Muscle layer of colon (tissue), 2 donors: ENCODE results near the gene MYMX.
"Not testable (repeated sequence)": the region's sequence is repeated elsewhere in the genome, so short reads cannot be mapped to it uniquely, and the experiment has no call there.

ENCODE experiments used
- H3K27ac ChIP-seq: one replicate; pipeline ENCODE4 v1.7.0; 2013; ENCODE audit warnings: low read depth, mild to moderate bottlenecking, low read length, moderate library complexity
- H3K27me3 ChIP-seq, 2 donors: one replicate each; pipeline ENCODE4 v1.7.0; 2013; ENCODE audit warnings: low read length in 2 of 2, mild to moderate bottlenecking in 2 of 2; ENCODE audit not compliant: insufficient read depth in 2 of 2, control insufficient read depth in 1 of 2
- H3K36me3 ChIP-seq: one replicate; pipeline ENCODE4 v1.7.0; 2013; ENCODE audit warnings: mild to moderate bottlenecking, low read length; ENCODE audit not compliant: insufficient read depth
- H3K4me1 ChIP-seq: one replicate; pipeline ENCODE4 v1.7.0; 2013; ENCODE audit warnings: mild to moderate bottlenecking, low read length; ENCODE audit not compliant: insufficient read depth
- H3K4me3 ChIP-seq, 2 donors: one replicate each; pipeline ENCODE4 v1.7.0; 2013; ENCODE audit warnings: low read length in 2 of 2, low read depth in 1 of 2, mild to moderate bottlenecking in 1 of 2, moderate library complexity in 1 of 2
- H3K9ac ChIP-seq: one replicate; pipeline ENCODE4 v1.7.0; 2013; ENCODE audit warnings: low read length
- H3K9me3 ChIP-seq: one replicate; pipeline ENCODE4 v1.7.0; 2013; ENCODE audit warnings: mild to moderate bottlenecking, low read length
- donor health status: abdominal sarcoma.
- donor health status: Adenocarcinoma of cecum.

MYMX gene

DNA sequence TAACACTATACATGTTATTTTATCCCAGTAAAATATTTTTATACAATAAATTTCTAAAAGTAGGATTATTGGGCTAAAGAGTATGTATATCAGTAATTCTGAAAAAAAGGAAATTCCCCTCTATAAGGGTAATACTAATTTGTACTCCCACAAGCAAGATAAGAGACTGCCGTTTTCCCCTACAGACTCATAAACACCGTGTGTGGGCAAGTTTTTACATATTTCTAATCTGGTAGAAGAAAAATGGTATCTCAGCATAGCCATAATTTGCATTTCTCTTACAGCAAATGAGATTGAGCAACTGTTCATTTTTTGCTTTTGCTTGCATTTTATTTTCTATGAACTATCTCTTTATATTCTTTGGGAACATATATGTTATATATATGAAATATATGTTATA is 26.0 kb upstream of the MYMX start:
- Histone ChIP-seq H3K4me1 (no peaks in the 10 kb centered on the region), H3K36me3 (no peaks in the 10 kb centered on the region), H3K27me3 (no peaks in the 10 kb centered on the region), H3K9ac (no peak overlapping the region), H3K9me3 (no peaks in the 10 kb centered on the region), H3K4me3 (no peak overlapping the region), H3K27ac (no peak overlapping the region)

DNA sequence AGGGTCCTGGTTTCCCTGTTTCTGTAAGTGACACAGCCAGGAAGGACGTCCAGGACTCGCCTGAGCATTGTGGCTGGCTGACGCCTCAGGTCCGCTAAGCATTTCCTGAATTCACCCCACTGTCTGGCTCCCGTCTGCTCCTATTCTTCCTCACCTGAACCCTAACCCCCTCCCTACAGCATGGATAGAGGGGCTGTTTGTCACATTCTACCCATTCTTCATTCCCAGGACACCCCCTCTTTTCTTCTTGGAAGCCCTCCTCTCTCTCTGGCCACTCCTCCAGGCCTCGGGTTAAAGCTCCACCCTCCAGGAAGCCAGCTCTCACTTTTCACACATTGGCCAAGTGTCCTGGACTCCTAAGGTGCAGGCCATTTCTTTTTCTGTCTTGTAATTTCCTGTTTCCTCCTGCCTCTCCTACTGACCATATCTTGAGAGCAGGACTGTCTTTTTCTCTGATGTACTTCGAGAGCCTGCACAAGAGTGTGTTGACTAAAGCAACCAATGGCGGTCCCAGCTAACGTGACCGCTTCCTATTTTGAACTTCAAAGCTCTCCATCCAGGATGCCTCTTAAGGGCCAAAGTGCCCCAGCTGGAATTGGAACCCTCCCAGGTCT is 24.2 kb upstream of the MYMX start:
- no peaks in the 10 kb centered on the region for H3K4me1 ChIP-seq
- no peak overlapping the region for H3K9ac ChIP-seq
- no peak overlapping the region for H3K27ac ChIP-seq
- H3K27me3 ChIP-seq = no peaks in the 10 kb centered on the region
- H3K4me3 ChIP-seq = no peak overlapping the region
- no peaks in the 10 kb centered on the region for H3K9me3 ChIP-seq
- no peaks in the 10 kb centered on the region for H3K36me3 ChIP-seq

DNA sequence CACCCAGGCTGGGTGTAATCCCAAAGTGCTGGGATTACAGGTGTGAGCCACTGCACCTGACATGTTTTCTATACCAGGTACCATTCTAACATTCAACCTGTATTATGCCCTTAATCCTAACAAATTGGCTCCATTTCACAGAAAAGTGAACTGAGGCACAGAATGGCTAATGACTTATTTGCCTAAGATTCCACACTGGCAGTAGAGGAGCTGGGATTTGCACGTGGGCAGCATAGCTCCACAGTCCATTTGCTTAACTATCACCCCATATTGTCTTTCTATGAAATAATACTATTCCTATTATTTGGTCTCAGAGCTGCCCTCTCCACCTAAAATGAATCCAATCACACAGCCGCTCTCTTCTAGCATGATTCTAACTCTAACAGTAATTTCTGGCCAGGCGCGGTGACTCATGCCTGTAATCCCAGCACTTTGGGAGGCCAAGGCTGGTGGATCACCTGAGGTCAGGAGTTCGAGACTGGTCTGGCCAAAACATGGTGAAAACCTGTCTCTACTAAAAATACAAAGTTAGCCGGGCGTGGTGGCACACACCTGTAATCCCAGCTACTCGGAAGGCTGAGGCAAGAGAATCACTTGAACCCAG is 23.3 kb upstream of the MYMX start:
- no peaks in the 10 kb centered on the region for H3K4me1 ChIP-seq
- no peaks in the 10 kb centered on the region for H3K36me3 ChIP-seq
- no peak overlapping the region for H3K9ac ChIP-seq
- H3K4me3 ChIP-seq = no peak overlapping the region
- no peak overlapping the region for H3K27ac ChIP-seq
- no peaks in the 10 kb centered on the region for H3K9me3 ChIP-seq
- H3K27me3 ChIP-seq = no peaks in the 10 kb centered on the region

- Histone ChIP-seq H3K9ac (no peak overlapping the region), H3K4me1 (no peaks in the 10 kb centered on the region), H3K4me3 (no peak overlapping the region), H3K27ac (no peak overlapping the region), H3K27me3 (no peaks in the 10 kb centered on the region), H3K36me3 (no peaks in the 10 kb centered on the region), H3K9me3 (no peaks in the 10 kb centered on the region)
Observed at GRCh38 chr6:44194326-44194725, 22.4 kb upstream of the MYMX start.

GRCh38 chr6:44196351-44196750 is 20.4 kb upstream of the MYMX start:
- H3K4me1 ChIP-seq, H3K36me3 ChIP-seq, H3K27me3 ChIP-seq, H3K9me3 ChIP-seq, H3K4me3 ChIP-seq, H3K27ac ChIP-seq, H3K9ac ChIP-seq: not testable (repeated sequence)

DNA sequence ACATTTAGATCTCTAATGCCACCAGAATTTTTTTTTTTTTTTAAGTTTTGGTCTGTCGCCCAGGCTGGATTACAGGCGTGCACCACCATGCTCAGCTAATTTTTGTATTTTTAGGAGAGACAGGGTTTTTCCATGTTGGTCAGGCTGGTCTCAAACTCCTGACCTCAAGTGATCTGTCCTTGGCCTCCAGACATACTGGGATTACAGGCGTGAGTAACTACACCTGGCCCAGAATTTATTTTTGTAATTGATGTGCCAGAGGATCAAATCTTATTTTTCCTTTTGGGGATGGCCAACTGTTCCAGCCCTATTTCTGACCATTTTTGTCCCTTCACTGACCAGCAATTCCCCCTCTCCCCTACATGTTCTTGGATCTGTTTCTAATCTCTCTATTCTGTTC is 18.0 kb upstream of the MYMX start:
- Histone ChIP-seq H3K9ac (no peak overlapping the region), H3K4me3 (no peak overlapping the region), H3K27ac (no peak overlapping the region), H3K27me3 (no peaks in the 10 kb centered on the region), H3K4me1 (no peaks in the 10 kb centered on the region), H3K9me3 (no peaks in the 10 kb centered on the region), H3K36me3 (no peaks in the 10 kb centered on the region)

DNA sequence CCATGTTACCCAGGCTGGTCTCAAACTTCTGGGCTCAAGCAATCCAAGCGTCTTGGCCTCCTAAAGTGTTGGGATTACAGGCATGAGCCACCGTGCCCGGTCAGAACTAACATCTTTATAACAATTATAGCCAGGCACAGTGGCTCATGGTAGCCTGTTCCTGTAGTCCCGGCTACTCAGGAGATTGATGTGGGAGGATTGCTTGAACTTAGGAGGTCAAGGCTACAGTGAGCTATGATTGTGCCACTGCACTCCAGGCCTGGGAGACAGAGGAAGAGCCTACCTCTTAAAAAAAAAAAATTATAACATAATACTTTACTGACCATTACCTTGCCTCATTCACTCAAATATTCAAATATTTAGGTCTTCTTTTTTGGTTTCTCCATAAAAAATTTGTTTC is 16.8 kb upstream of the MYMX start:
- Histone ChIP-seq H3K9me3 (no peaks in the 10 kb centered on the region), H3K4me1 (no peaks in the 10 kb centered on the region), H3K4me3 (no peak overlapping the region), H3K9ac (no peak overlapping the region), H3K27ac (no peak overlapping the region), H3K27me3 (no peaks in the 10 kb centered on the region), H3K36me3 (no peaks in the 10 kb centered on the region)

- no peaks in the 10 kb centered on the region for H3K27me3 ChIP-seq
- no peaks in the 10 kb centered on the region for H3K9me3 ChIP-seq
- H3K4me3 ChIP-seq = no peak overlapping the region
- H3K36me3 ChIP-seq = no peaks in the 10 kb centered on the region
- no peak overlapping the region for H3K9ac ChIP-seq
- no peak overlapping the region for H3K27ac ChIP-seq
- no peaks in the 10 kb centered on the region for H3K4me1 ChIP-seq
Observed at GRCh38 chr6:44201200-44201599, 15.5 kb upstream of the MYMX start.

- H3K27ac ChIP-seq = no peak overlapping the region
- H3K9ac ChIP-seq = no peak overlapping the region
- H3K4me1 ChIP-seq = no peaks in the 10 kb centered on the region
- H3K27me3 ChIP-seq = no peaks in the 10 kb centered on the region
- no peaks in the 10 kb centered on the region for H3K9me3 ChIP-seq
- H3K4me3 ChIP-seq = no peak overlapping the region
- H3K36me3 ChIP-seq = no peaks in the 10 kb centered on the region
Observed at GRCh38 chr6:44201638-44202303, 15.0 kb upstream of the MYMX start.

DNA sequence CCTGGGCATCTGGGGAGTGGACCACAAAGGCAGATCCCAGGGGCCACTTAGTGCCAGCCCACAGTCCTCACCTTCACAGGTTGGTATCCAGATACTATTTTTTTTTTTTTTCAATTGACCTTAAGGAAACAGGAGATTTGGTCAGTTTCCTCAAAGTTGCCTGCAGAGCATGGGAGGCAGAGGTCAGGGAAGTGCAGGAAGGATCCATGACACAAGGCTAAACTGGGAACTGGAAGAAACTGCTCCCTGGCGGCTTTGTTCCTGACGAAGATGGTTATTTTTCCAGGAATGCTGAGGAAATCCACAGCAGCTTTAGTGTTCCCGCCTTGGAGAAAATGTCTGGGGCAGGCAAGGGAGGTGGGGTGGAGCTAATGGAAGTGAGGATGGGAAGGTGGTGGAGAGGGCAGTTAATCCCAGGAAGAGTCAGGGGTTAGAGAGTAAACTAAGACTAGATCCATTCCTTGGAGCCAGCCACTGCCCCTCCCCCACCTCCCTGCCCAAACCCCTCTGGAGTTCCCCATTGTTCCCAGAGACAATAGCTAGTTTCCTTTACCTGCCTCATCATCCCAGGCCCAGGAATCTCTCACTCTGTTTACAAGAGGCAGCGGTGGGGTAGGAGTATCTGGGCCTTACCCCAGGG is 14.3 kb upstream of the MYMX start:
- Histone ChIP-seq H3K9ac (no peak overlapping the region), H3K36me3 (no peaks in the 10 kb centered on the region), H3K4me3 (no peak overlapping the region), H3K9me3 (no peaks in the 10 kb centered on the region), H3K4me1 (no peaks in the 10 kb centered on the region), H3K27ac (no peak overlapping the region), H3K27me3 (no peaks in the 10 kb centered on the region)

DNA sequence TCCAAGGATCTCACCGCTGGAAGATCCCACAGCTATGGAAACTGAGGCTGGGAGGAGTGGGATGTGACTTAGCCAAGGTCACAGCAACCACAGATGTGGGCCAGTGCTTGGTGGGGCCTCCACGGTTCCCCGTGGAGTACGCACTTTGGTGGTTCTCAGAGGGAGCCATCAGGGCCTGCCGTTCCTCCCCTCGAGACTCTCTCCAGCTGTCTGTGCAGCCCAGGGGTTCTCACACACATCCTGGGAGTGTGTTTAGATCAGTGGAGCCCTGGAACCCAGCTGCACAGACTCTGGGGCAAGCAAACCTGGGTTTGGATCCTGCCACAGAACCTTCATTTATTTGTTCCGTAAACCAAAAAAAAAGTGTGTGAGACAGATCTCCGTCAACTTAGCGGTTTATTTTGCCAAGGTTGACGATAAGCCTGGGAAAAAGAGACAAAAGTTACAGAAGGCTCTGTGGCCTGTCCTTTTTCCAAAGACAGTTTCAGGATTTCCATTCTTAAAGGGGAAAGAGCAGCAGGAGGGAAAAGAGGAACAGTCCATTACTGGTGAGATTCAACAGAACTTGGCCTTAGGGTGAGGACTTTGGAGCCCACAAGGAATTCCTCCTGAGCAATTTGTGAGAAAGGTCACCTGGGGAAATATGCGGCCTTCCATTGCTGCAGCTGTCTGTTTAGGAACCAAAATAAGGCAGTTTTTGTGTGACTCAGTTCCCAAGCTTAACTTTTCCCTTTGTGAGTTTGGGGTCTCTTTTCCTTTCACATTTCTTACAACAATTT is 13.6 kb upstream of the MYMX start:
- no peak overlapping the region for H3K9ac ChIP-seq
- no peaks in the 10 kb centered on the region for H3K36me3 ChIP-seq
- H3K9me3 ChIP-seq = no peaks in the 10 kb centered on the region
- H3K4me1 ChIP-seq = no peaks in the 10 kb centered on the region
- no peak overlapping the region for H3K4me3 ChIP-seq
- no peaks in the 10 kb centered on the region for H3K27me3 ChIP-seq
- no peak overlapping the region for H3K27ac ChIP-seq
